Liver (tissue), 9 donors: ENCODE results near the gene EN1. TPM values are rescaled to one million over a fixed set of nuclear protein-coding genes. Genes with fewer than 3 reads are reported as not detected.

Experiments used
- DNase-seq: peaks from one replicate; pipeline ENCODE4 v3.0.0-alpha.2; 2017; ENCODE audit warnings: low spot score
- H3K27ac ChIP-seq, 2 donors: one replicate each; pipeline ENCODE4 v1.7.0; 2013; ENCODE audit warnings: inconsistent platforms in 2 of 2, low read length in 2 of 2, control low read depth in 1 of 2, low read depth in 1 of 2, mild to moderate bottlenecking in 1 of 2
- H3K27me3 ChIP-seq, 4 donors: one replicate each; pipeline versions ENCODE4 v1.6.1 to v1.7.0; 2013; ENCODE audit warnings: low read length in 3 of 4, inconsistent platforms in 1 of 4, mild to moderate bottlenecking in 1 of 4, moderate library complexity in 1 of 4; ENCODE audit not compliant: control insufficient read depth in 4 of 4, insufficient read depth in 4 of 4
- H3K36me3 ChIP-seq, 4 donors: one replicate each; pipeline versions ENCODE4 v1.6.1 to v1.7.0; 2013; ENCODE audit warnings: low read length in 3 of 4, mild to moderate bottlenecking in 3 of 4, low read depth in 1 of 4, moderate library complexity in 1 of 4; ENCODE audit not compliant: control insufficient read depth in 4 of 4, insufficient read depth in 3 of 4
- H3K4me1 ChIP-seq, 4 donors: one replicate each; pipeline versions ENCODE4 v1.6.1 to v1.7.0; 2013; ENCODE audit warnings: low read length in 3 of 4, mild to moderate bottlenecking in 3 of 4, moderate library complexity in 1 of 4; ENCODE audit not compliant: control insufficient read depth in 4 of 4, insufficient read depth in 4 of 4
- H3K4me3 ChIP-seq, 3 donors: one replicate each; pipeline versions ENCODE4 v1.6.1 to v1.7.0; 2013; ENCODE audit warnings: low read length in 3 of 3, control low read depth in 1 of 3, low read depth in 1 of 3, mild to moderate bottlenecking in 1 of 3
- H3K9ac ChIP-seq, 2 donors: one replicate each; pipeline ENCODE4 v1.7.0; 2013; ENCODE audit warnings: low read length in 2 of 2, mild to moderate bottlenecking in 2 of 2, moderate library complexity in 2 of 2, control low read depth in 1 of 2, low read depth in 1 of 2
- H3K9me3 ChIP-seq, 4 donors: one replicate each; pipeline versions ENCODE4 v1.6.1 to v1.7.0; 2013; ENCODE audit warnings: low read length in 3 of 4; ENCODE audit not compliant: control insufficient read depth in 4 of 4
- EGR1 ChIP-seq, 2 donors: IDR thresholded peaks; 2 replicates each; pipeline ENCODE4 v1.6.1; 2016 to 2018; ENCODE audit warnings: antibody characterized with exemption in 2 of 2, low read depth in 2 of 2
- FOXA1 ChIP-seq: IDR thresholded peaks from 2 replicates; pipeline ENCODE4 v1.6.1; 2016; ENCODE audit warnings: antibody characterized with exemption
- FOXA2 ChIP-seq: IDR thresholded peaks from 2 replicates; pipeline ENCODE4 v1.6.1; 2016; ENCODE audit warnings: antibody characterized with exemption
- GABPA ChIP-seq, 2 donors: IDR thresholded peaks in 1 of 2; conservative IDR thresholded peaks in 1 of 2; 2 replicates each; pipeline ENCODE4 v1.6.1; 2016; ENCODE audit warnings: antibody characterized with exemption in 2 of 2, mild to moderate bottlenecking in 1 of 2, moderate library complexity in 1 of 2
- HNF4A ChIP-seq, 2 donors: conservative IDR thresholded peaks; 2 replicates each; pipeline ENCODE4 v1.6.1; 2016; ENCODE audit warnings: antibody characterized with exemption in 2 of 2, mild to moderate bottlenecking in 2 of 2
- HNF4G ChIP-seq: IDR thresholded peaks from 2 replicates; pipeline ENCODE4 v1.6.1; 2016; ENCODE audit warnings: antibody characterized with exemption
- JUND ChIP-seq, 2 donors: IDR thresholded peaks; 2 replicates each; pipeline ENCODE4 v1.6.1; 2016; ENCODE audit warnings: antibody characterized with exemption in 2 of 2
- NR2F2 ChIP-seq: IDR thresholded peaks from 2 replicates; pipeline ENCODE4 v1.6.1; 2016; ENCODE audit warnings: antibody characterized with exemption
- RAD21 ChIP-seq, 2 donors: IDR thresholded peaks; 2 replicates each; pipeline ENCODE4 v1.6.1; 2016; ENCODE audit warnings: antibody characterized with exemption in 2 of 2, mild to moderate bottlenecking in 2 of 2
- RXRA ChIP-seq, 2 donors: IDR thresholded peaks; 2 replicates each; pipeline ENCODE4 v1.6.1; 2017 to 2018; ENCODE audit warnings: antibody characterized with exemption in 2 of 2, mild to moderate bottlenecking in 1 of 2
- SP1 ChIP-seq: IDR thresholded peaks from 2 replicates; pipeline ENCODE4 v1.6.1; 2018; ENCODE audit warnings: antibody characterized with exemption, mild to moderate bottlenecking
- TAF1 ChIP-seq: conservative IDR thresholded peaks from 2 replicates; pipeline ENCODE4 v1.6.1; 2016; ENCODE audit warnings: antibody characterized with exemption, mild to moderate bottlenecking
- YY1 ChIP-seq: IDR thresholded peaks from 2 replicates; pipeline ENCODE4 v1.6.1; 2016; ENCODE audit warnings: antibody characterized with exemption, mild to moderate bottlenecking
- WGBS: extraction: QIAGEN DNeasy Blood & Tissue Kit; methylation state at CpG from one replicate; pipeline ENCODE4 v1.1.7; 2013; 5-methylcytosine and 5-hydroxymethylcytosine counted together
- polyA plus RNA-seq, 2 donors: library from polyadenylated mRNA; stranded (reverse) in 1 of 2; unstranded in 1 of 2; fragments of 200-250 nt in 1 of 2; fragments of >200 nt in 1 of 2; fragmentation: Nextera tagmentation in 1 of 2; extraction: Ambion mirVana in 1 of 2; gene quantifications; one replicate each; pipeline versions ENCODE4 v1.2.1 to v1.2.3, GENCODE V29; 2013 to 2015
- total RNA-seq, 2 donors: library from RNA; depleted of rRNA; stranded (reverse); fragments of >200 nt; gene quantifications; one replicate each; pipeline ENCODE4 v1.2.3, GENCODE V29; 2014
- TF ChIP-seq, protein P1 (sequence below): IDR thresholded peaks from 2 replicates; pipeline ENCODE4 v1.6.1; 2016; ENCODE audit warnings: antibody characterized with exemption
- TF ChIP-seq, protein P2 (sequence below): IDR thresholded peaks from 2 replicates; pipeline ENCODE4 v1.6.1; 2016; ENCODE audit warnings: antibody characterized with exemption
- TF ChIP-seq, protein P3 (sequence below): IDR thresholded peaks from 2 replicates; pipeline ENCODE4 v1.6.1; 2016; ENCODE audit warnings: antibody characterized with exemption
- TF ChIP-seq, protein P4 (sequence below): IDR thresholded peaks from 2 replicates; pipeline ENCODE4 v1.6.1; 2016; ENCODE audit warnings: antibody characterized with exemption, mild to moderate bottlenecking
- TF ChIP-seq, protein P5 (sequence below): fragments of 150-350 bp; IDR thresholded peaks from 2 replicates; pipeline ENCODE4 v1.5.1; 2017; ENCODE audit warnings: improper control_type of control experiment, low read depth, low read length; ENCODE audit not compliant: missing input control
- donor health status: healthy.
- donor health status: healthy.
- donor health status: healthy.
- donor health status: healthy.
- donor health status: healthy.

The EN1 gene
- total and polyA plus RNA-seq, 4 donors = not detected

DNA sequence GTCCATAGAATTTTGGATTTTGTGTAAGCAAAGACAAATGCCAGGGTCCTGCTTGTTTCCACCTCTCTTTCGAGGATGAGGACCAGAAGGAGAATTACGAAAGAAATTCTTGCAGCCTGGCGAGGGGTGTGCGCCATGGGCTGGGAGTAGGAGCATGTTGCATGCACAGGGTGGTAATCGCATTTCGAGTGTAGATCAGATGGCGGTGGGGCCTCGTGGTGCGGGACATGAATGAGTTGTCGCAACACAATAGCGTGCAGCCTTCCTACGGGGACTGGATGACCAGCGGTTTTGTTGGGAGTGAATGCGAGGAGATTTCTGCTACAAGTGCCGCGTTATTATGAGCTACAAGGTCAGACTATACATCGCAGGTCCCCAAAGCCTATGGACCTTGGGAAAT is 4.2 kb upstream of the EN1 start:
- Histone ChIP-seq H3K27me3 (peaks cover 8 to 28% (median 16%) of the 10 kb centered on the region in 4 donors), H3K36me3 (no peaks in the 10 kb centered on the region), H3K4me1 (peaks cover 10 to 34% (median 11%) of the 10 kb centered on the region in 4 donors), H3K27ac (no peak overlapping the region), H3K9ac (no peak overlapping the region), H3K9me3 (no peaks in the 10 kb centered on the region), H3K4me3 (no peak overlapping the region)
- 7% methylated on average over 17 of the region's 17 CpGs for WGBS
- no peak for DNase-seq
- no peak for TF ChIP-seq SP1
- TF ChIP-seq TAF1 = no peak
- no peak for TF ChIP-seq RAD21 (IDR thresholded peaks at IDR 0.05)
- TF ChIP-seq, protein P1, sequence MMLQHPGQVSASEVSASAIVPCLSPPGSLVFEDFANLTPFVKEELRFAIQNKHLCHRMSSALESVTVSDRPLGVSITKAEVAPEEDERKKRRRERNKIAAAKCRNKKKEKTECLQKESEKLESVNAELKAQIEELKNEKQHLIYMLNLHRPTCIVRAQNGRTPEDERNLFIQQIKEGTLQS = no peak
- no peak for TF ChIP-seq FOXA1
- no peak for TF ChIP-seq HNF4A (conservative IDR thresholded peaks at IDR 0.05)
- TF ChIP-seq GABPA (IDR thresholded peaks at IDR 0.05 in 1 of 2, conservative IDR thresholded peaks at IDR 0.05 in 1 of 2) = no peak
- TF ChIP-seq YY1 = no peak
- TF ChIP-seq, protein P2, sequence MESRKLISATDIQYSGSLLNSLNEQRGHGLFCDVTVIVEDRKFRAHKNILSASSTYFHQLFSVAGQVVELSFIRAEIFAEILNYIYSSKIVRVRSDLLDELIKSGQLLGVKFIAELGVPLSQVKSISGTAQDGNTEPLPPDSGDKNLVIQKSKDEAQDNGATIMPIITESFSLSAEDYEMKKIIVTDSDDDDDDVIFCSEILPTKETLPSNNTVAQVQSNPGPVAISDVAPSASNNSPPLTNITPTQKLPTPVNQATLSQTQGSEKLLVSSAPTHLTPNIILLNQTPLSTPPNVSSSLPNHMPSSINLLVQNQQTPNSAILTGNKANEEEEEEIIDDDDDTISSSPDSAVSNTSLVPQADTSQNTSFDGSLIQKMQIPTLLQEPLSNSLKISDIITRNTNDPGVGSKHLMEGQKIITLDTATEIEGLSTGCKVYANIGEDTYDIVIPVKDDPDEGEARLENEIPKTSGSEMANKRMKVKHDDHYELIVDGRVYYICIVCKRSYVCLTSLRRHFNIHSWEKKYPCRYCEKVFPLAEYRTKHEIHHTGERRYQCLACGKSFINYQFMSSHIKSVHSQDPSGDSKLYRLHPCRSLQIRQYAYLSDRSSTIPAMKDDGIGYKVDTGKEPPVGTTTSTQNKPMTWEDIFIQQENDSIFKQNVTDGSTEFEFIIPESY = no peak
- TF ChIP-seq, protein P3, sequence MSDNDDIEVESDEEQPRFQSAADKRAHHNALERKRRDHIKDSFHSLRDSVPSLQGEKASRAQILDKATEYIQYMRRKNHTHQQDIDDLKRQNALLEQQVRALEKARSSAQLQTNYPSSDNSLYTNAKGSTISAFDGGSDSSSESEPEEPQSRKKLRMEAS = no peak
- TF ChIP-seq FOXA2 = no peak
- TF ChIP-seq EGR1 (IDR thresholded peaks at IDR 0.05; ENCODE audit: low read depth in 2 of 2) = no peak
- TF ChIP-seq HNF4G = no peak
- TF ChIP-seq, protein P4, sequence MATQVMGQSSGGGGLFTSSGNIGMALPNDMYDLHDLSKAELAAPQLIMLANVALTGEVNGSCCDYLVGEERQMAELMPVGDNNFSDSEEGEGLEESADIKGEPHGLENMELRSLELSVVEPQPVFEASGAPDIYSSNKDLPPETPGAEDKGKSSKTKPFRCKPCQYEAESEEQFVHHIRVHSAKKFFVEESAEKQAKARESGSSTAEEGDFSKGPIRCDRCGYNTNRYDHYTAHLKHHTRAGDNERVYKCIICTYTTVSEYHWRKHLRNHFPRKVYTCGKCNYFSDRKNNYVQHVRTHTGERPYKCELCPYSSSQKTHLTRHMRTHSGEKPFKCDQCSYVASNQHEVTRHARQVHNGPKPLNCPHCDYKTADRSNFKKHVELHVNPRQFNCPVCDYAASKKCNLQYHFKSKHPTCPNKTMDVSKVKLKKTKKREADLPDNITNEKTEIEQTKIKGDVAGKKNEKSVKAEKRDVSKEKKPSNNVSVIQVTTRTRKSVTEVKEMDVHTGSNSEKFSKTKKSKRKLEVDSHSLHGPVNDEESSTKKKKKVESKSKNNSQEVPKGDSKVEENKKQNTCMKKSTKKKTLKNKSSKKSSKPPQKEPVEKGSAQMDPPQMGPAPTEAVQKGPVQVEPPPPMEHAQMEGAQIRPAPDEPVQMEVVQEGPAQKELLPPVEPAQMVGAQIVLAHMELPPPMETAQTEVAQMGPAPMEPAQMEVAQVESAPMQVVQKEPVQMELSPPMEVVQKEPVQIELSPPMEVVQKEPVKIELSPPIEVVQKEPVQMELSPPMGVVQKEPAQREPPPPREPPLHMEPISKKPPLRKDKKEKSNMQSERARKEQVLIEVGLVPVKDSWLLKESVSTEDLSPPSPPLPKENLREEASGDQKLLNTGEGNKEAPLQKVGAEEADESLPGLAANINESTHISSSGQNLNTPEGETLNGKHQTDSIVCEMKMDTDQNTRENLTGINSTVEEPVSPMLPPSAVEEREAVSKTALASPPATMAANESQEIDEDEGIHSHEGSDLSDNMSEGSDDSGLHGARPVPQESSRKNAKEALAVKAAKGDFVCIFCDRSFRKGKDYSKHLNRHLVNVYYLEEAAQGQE = no peak
- no peak for TF ChIP-seq RXRA (IDR thresholded peaks at IDR 0.05)
- TF ChIP-seq NR2F2 = no peak
- no peak for TF ChIP-seq JUND (IDR thresholded peaks at IDR 0.05)

DNA sequence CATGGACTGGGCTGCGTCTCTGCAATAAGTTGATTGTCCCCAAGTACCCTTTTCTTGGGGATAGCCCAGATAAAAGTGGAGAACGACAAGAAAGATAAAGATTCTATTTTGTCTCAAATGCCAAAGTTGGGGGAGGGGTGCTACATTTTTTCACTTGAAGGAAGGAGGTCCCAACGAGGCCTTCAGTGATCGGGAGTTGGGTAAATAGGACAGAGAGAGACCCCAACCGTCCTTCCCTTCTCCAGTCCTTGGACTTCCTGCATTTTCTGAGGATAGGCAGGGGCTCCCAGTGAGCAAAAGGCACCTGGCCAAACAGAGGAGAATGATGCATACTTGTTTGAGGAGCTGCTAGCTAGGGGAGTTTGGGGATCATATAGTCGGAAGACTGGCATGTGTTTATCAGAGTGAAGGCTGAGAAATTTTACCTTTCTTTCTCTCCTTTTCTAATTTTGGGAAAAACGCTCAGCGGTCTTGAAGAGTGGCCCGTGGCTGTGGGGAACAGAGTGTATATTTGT is 3.5 kb upstream of the EN1 start:
- Histone ChIP-seq H3K27ac (no peak overlapping the region), H3K9ac (no peak overlapping the region), H3K27me3 (peaks cover 8 to 28% (median 14%) of the 10 kb centered on the region in 4 donors), H3K4me1 (peaks cover 9 to 29% (median 12%) of the 10 kb centered on the region in 4 donors), H3K9me3 (no peaks in the 10 kb centered on the region), H3K36me3 (no peaks in the 10 kb centered on the region), H3K4me3 (no peak overlapping the region)
- 4% methylated on average over 9 of the region's 9 CpGs for WGBS
- no peak for DNase-seq
- TF ChIP-seq RAD21 (IDR thresholded peaks at IDR 0.05) (no peak), TAF1 (no peak), SP1 (no peak), NR2F2 (no peak), JUND (IDR thresholded peaks at IDR 0.05) (no peak), HNF4A (conservative IDR thresholded peaks at IDR 0.05) (no peak)
- TF ChIP-seq, protein P4 = no peak
- TF ChIP-seq, protein P2 = no peak
- TF ChIP-seq, protein P1 = no peak
- TF ChIP-seq, protein P5, sequence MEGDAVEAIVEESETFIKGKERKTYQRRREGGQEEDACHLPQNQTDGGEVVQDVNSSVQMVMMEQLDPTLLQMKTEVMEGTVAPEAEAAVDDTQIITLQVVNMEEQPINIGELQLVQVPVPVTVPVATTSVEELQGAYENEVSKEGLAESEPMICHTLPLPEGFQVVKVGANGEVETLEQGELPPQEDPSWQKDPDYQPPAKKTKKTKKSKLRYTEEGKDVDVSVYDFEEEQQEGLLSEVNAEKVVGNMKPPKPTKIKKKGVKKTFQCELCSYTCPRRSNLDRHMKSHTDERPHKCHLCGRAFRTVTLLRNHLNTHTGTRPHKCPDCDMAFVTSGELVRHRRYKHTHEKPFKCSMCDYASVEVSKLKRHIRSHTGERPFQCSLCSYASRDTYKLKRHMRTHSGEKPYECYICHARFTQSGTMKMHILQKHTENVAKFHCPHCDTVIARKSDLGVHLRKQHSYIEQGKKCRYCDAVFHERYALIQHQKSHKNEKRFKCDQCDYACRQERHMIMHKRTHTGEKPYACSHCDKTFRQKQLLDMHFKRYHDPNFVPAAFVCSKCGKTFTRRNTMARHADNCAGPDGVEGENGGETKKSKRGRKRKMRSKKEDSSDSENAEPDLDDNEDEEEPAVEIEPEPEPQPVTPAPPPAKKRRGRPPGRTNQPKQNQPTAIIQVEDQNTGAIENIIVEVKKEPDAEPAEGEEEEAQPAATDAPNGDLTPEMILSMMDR = no peak
